Stimulated activated CD4-positive, alpha-beta T cell treated with anti-CD3 and anti-CD28 coated beads, Interleukin-2, amount 100 ng/mL, for 48 hours (primary cell): ENCODE data around the gene PCGF1.

ENCODE experiments used
- DNase-seq, 2 donors: peaks; one replicate each; pipeline ENCODE4 v3.0.0-alpha.2; 2020

Gene PCGF1

GRCh38 chr2:74514368-74515270 is 7.1 kb upstream of the PCGF1 start, which contains the start of gene TLX2:
TSS of gene TLX2 (plus strand) at chr2:74514450. CDS start at chr2:74514807, 357 bp downstream.
- DNase-seq, result no peak

GRCh38 chr2:74513605-74514367 is 6.3 kb upstream of the PCGF1 start:
- no peak for DNase-seq

GRCh38 chr2:74512744-74513604 is 5.5 kb upstream of the PCGF1 start:
- DNase-seq, result no peak

- DNase-seq, result no peak
Measured at GRCh38 chr2:74511104-74511989, 3.9 kb upstream of the PCGF1 start.

GRCh38 chr2:74510272-74510671 is 2.8 kb upstream of the PCGF1 start:
- no peak for DNase-seq

GRCh38 chr2:74507926-74508520 is 528 bp upstream of the PCGF1 start:
- no peak for DNase-seq

DNA sequence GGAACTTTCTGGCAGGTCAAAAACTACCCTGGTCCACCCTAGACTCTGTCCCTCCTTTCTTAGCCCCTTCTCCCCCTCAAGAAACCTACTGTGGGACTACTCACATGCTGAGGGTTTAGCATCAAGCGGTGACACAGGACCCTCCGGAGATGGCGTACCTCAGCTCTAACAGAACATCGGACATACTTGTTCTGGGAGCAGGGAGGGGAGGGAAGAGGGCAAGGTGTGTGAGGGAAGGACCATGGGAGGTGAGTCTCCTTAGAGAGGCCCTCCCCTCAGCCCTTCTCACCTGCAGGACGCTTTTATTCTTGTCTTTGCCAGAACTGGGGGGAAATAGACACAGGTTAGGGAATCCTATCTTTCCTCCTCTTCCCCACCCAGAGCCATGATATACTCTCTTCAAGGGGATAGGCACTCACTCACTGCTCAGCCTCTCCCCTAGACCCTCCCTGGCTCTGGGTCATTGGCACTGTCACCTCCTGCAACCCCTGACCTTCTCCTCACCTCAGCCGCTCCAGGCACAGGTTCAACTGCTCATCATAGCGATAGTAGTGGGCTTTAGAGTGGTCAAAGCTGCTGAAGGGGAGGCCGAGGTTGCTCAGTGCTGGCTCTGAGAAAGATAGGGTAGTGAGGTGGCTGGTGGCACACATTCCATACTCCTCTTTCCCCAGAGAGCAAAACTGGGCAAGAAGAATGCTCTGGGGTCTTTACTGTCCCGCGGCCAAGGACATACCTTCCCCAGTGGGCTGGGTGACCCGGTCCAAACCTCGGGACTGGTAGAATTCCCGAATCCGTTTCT is 1.8 kb downstream of the PCGF1 start:
- no peak for DNase-seq

GRCh38 chr2:74504591-74504990 is 2.9 kb downstream of the PCGF1 start:
- no peak for DNase-seq

- no peak for DNase-seq
Measured at GRCh38 chr2:74503506-74504475, 3.7 kb downstream of the PCGF1 start.

- no peak for DNase-seq
Measured at GRCh38 chr2:74502720-74503505, 4.6 kb downstream of the PCGF1 start.

- DNase-seq, result no peak
Measured at GRCh38 chr2:74502147-74502719, 5.3 kb downstream of the PCGF1 start.

GRCh38 chr2:74501335-74502071 is 6.0 kb downstream of the PCGF1 start:
- no peak for DNase-seq

DNA sequence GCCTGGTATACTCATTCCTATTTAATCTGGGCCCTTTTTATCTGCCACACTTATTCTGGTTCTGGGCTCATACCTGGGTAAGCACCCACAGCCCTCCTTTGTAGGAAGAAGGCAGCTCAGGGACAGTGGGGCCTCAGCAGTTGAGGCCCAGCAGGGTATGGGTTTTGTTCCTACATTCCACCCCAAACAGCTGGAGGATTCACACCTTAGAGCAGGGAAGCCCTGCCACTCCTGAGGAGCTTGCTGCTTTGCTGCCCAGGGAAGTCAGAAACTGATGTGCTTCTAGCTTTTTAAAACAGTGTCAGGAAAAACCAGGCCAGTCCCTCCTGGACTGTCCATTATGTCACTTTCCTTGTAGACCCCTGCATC is 6.9 kb downstream of the PCGF1 start:
- no peak for DNase-seq

- DNase-seq, result no peak
Measured at GRCh38 chr2:74499940-74500577, 7.4 kb downstream of the PCGF1 start.

DNA sequence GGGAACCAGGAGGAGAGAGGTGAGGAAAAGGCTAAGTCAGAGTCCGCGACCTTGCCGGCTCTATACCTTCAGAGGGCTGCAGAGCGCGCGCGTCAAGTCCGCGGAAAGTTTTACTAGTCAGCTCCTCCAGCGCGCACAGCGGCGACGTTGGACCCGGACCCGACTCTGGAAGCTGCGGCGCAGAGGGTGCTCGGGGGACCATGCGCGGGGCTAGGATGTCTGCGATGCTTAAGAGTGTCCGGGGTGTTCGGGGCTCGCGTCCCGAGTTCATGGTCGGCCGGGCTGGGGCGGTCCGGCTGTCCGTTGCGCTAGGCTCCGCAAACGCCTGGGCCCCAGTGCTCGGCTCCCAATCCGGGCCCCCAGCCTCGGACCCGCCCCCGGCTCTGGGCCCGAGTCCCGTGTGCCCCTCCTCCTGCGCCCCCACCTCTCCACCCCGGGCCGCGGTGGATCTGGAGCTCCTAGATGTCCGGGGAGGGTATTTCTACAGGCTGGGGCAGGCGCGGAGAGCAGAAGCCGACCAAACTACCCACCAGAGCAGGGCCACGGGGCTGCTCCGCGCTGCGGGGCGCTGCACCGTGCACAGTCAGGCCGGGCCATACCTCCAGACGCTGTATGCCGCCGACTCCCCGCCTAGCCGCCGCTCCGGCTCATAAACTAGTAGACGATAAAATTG is 8.1 kb downstream of the PCGF1 start, which contains the start of gene LBX2:
Gene LBX2 (minus strand): TSS at position 337 of the 673 bp plus-strand sequence. CDS start 66 bp downstream, at position 271.
- DNase-seq, result no peak
